Subcutaneous abdominal adipose tissue (tissue), 5 donors: ENCODE measurements around the gene PCDH1.

Source experiments
- H3K27ac ChIP-seq: one replicate; pipeline ENCODE4 v1.7.0; 2013; ENCODE audit warnings: low read depth, mild to moderate bottlenecking, inconsistent platforms, low read length, moderate library complexity
- H3K27me3 ChIP-seq, 5 donors: one replicate each; pipeline ENCODE4 v1.7.0; 2013; ENCODE audit warnings: low read length in 5 of 5, inconsistent platforms in 1 of 5; ENCODE audit not compliant: control insufficient read depth in 5 of 5, insufficient read depth in 4 of 5
- H3K36me3 ChIP-seq, 5 donors: one replicate each; pipeline ENCODE4 v1.7.0; 2013; ENCODE audit warnings: low read length in 5 of 5; ENCODE audit not compliant: control insufficient read depth in 5 of 5, insufficient read depth in 5 of 5
- H3K4me1 ChIP-seq, 5 donors: one replicate each; pipeline ENCODE4 v1.7.0; 2013; ENCODE audit warnings: low read length in 5 of 5, mild to moderate bottlenecking in 3 of 5, moderate library complexity in 1 of 5; ENCODE audit not compliant: control insufficient read depth in 5 of 5, insufficient read depth in 5 of 5
- H3K4me3 ChIP-seq, 5 donors: one replicate each; pipeline ENCODE4 v1.7.0; 2013; ENCODE audit warnings: low read length in 5 of 5, low read depth in 1 of 5
- H3K9ac ChIP-seq, 5 donors: one replicate each; pipeline ENCODE4 v1.7.0; 2013; ENCODE audit warnings: low read length in 5 of 5, mild to moderate bottlenecking in 4 of 5, moderate library complexity in 3 of 5
- H3K9me3 ChIP-seq, 5 donors: one replicate each; pipeline ENCODE4 v1.7.0; 2013; ENCODE audit warnings: low read length in 5 of 5; ENCODE audit not compliant: control insufficient read depth in 5 of 5
- donor health status: healthy.
- donor health status: healthy.
- donor health status: healthy.
- donor health status: healthy.
- donor health status: healthy.

Gene PCDH1

GRCh38 chr5:141857226-141857625 is 21.0 kb downstream of the PCDH1 start:
- peaks cover 0 to 29% (median 0%) of the 10 kb centered on the region in 5 donors for H3K4me1 ChIP-seq
- H3K36me3 ChIP-seq: peaks cover 0 to 35% (median 19%) of the 10 kb centered on the region in 5 donors
- H3K27ac ChIP-seq: no peak overlapping the region
- H3K9ac ChIP-seq: no peak overlapping the region
- no peaks in the 10 kb centered on the region for H3K9me3 ChIP-seq
- no peak overlapping the region for H3K4me3 ChIP-seq
- peaks cover 0 to 2% (median 0%) of the 10 kb centered on the region in 5 donors for H3K27me3 ChIP-seq

- peaks cover 0 to 2% (median 0%) of the 10 kb centered on the region in 5 donors for H3K27me3 ChIP-seq
- peaks cover 0 to 28% (median 14%) of the 10 kb centered on the region in 5 donors for H3K36me3 ChIP-seq
- no peak overlapping the region for H3K9ac ChIP-seq
- H3K27ac ChIP-seq: peak overlapping the region; percentile 23
- H3K4me3 ChIP-seq: no peak overlapping the region
- H3K4me1 ChIP-seq: peaks cover 0 to 32% (median 0%) of the 10 kb centered on the region in 5 donors
- H3K9me3 ChIP-seq: no peaks in the 10 kb centered on the region
Observed at GRCh38 chr5:141856037-141856790, 22.0 kb downstream of the PCDH1 start.

GRCh38 chr5:141855265-141856036 is 22.8 kb downstream of the PCDH1 start:
- H3K27me3 ChIP-seq: peaks cover 0 to 2% (median 0%) of the 10 kb centered on the region in 5 donors
- H3K27ac ChIP-seq: no peak overlapping the region
- H3K36me3 ChIP-seq: peaks cover 0 to 28% (median 14%) of the 10 kb centered on the region in 5 donors
- H3K4me3 ChIP-seq: no peak overlapping the region
- no peaks in the 10 kb centered on the region for H3K9me3 ChIP-seq
- H3K9ac ChIP-seq: no peak overlapping the region
- H3K4me1 ChIP-seq: peaks cover 3 to 38% (median 4%) of the 10 kb centered on the region in 5 donors

GRCh38 chr5:141853895-141854626 is 24.1 kb downstream of the PCDH1 start:
- Histone ChIP-seq H3K27me3 (peaks cover 0 to 2% (median 0%) of the 10 kb centered on the region in 5 donors), H3K4me1 (peaks cover 6 to 46% (median 13%) of the 10 kb centered on the region in 5 donors), H3K9ac (no peak overlapping the region), H3K36me3 (peaks cover 0 to 28% (median 14%) of the 10 kb centered on the region in 5 donors), H3K27ac (no peak overlapping the region), H3K4me3 (no peak overlapping the region), H3K9me3 (no peaks in the 10 kb centered on the region)

GRCh38 chr5:141852448-141852847 is 25.8 kb downstream of the PCDH1 start:
- H3K27ac ChIP-seq: no peak overlapping the region
- peaks cover 11 to 50% (median 16%) of the 10 kb centered on the region in 5 donors for H3K4me1 ChIP-seq
- no peak overlapping the region for H3K9ac ChIP-seq
- no peak overlapping the region for H3K4me3 ChIP-seq
- no peaks in the 10 kb centered on the region for H3K27me3 ChIP-seq
- H3K9me3 ChIP-seq: no peaks in the 10 kb centered on the region
- peaks cover 0 to 26% (median 14%) of the 10 kb centered on the region in 5 donors for H3K36me3 ChIP-seq

GRCh38 chr5:141851195-141851874 is 26.9 kb downstream of the PCDH1 start:
- peak overlapping the region in 1 of 5 donors; percentile 20 for H3K9ac ChIP-seq
- peak overlapping the region; percentile 57 for H3K27ac ChIP-seq
- peaks cover 0 to 1% (median 0%) of the 10 kb centered on the region in 5 donors for H3K27me3 ChIP-seq
- peaks cover 11 to 45% (median 16%) of the 10 kb centered on the region in 5 donors for H3K4me1 ChIP-seq
- H3K9me3 ChIP-seq: no peaks in the 10 kb centered on the region
- H3K36me3 ChIP-seq: peaks cover 0 to 15% (median 8%) of the 10 kb centered on the region in 5 donors
- peak overlapping the region in 2 of 5 donors; percentile 35 to 44 for H3K4me3 ChIP-seq

GRCh38 chr5:141850786-141851185 is 27.4 kb downstream of the PCDH1 start:
- Histone ChIP-seq H3K9me3 (no peaks in the 10 kb centered on the region), H3K4me3 (peak overlapping the region in 2 of 5 donors; percentile 35 to 44), H3K27ac (peak overlapping the region; percentile 57), H3K27me3 (peaks cover 0 to 7% (median 0%) of the 10 kb centered on the region in 5 donors), H3K36me3 (peaks cover 0 to 13% (median 6%) of the 10 kb centered on the region in 5 donors), H3K4me1 (peaks cover 11 to 45% (median 16%) of the 10 kb centered on the region in 5 donors), H3K9ac (peak overlapping the region in 2 of 5 donors; percentile 20 to 52)

- peak overlapping the region; percentile 79 to 92 (median 91) for H3K4me3 ChIP-seq
- H3K9ac ChIP-seq: peak overlapping the region; percentile 83 to 89 (median 85)
- H3K27ac ChIP-seq: peak overlapping the region; percentile 90
- peaks cover 11 to 41% (median 16%) of the 10 kb centered on the region in 5 donors for H3K4me1 ChIP-seq
- H3K36me3 ChIP-seq: peaks cover 0 to 13% (median 6%) of the 10 kb centered on the region in 5 donors
- H3K27me3 ChIP-seq: peaks cover 0 to 8% (median 0%) of the 10 kb centered on the region in 5 donors
- H3K9me3 ChIP-seq: no peaks in the 10 kb centered on the region
Observed at GRCh38 chr5:141850244-141850768, 27.9 kb downstream of the PCDH1 start.
